IPS-18c (cell line): ENCODE results near the gene HES6.
"Not testable (repeated sequence)": the region's sequence is repeated elsewhere in the genome, so short reads cannot be mapped to it uniquely, and the experiment has no call there.

Experiments
- H3K4me3 ChIP-seq: 2 replicates; pipeline ENCODE4 v1.7.0; 2013; ENCODE audit warnings: low read depth, mild to moderate bottlenecking, low read length, moderate library complexity; ENCODE audit not compliant: insufficient read depth
- H3K9me3 ChIP-seq: one replicate; pipeline ENCODE4 v1.6.1; 2013; ENCODE audit warnings: mild to moderate bottlenecking, low read length, moderate library complexity; ENCODE audit not compliant: control insufficient read depth, insufficient read depth

Gene HES6

DNA sequence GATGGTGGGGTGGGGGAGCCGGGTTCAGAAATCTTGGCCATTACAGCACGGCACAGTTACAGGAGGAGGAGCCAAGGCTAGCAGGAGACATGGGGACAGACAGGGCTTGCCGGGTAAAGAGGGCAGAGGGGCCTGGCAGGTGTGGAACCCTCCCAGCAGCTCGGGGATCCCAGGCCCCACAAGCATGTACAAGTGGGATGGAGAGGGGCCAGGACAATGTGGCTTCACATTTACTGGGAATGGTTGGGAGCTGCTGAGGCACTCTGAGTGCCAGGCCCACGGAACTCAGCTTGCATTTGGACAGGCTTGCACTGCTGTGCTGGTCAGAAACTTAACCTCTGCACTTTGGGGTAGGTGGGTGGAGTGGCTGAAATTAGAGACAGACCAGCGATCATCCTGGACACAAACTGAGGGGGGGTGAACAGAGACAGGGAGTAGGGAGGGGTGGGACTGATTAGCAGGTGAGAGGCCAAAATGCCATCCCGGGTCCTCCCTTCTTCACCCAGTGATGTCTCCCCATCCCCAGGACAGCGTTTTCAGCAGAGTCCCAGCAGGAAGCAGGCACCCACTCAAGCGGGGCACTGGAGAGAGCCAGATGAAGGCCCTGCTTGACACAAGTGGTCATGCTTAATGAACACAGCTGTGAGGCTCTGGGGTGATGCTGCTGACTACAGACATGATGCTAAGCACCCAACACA, 38.9 kb upstream of the HES6 start:
- no peak overlapping the region for H3K4me3 ChIP-seq
- H3K9me3 ChIP-seq: no peaks in the 10 kb centered on the region

DNA sequence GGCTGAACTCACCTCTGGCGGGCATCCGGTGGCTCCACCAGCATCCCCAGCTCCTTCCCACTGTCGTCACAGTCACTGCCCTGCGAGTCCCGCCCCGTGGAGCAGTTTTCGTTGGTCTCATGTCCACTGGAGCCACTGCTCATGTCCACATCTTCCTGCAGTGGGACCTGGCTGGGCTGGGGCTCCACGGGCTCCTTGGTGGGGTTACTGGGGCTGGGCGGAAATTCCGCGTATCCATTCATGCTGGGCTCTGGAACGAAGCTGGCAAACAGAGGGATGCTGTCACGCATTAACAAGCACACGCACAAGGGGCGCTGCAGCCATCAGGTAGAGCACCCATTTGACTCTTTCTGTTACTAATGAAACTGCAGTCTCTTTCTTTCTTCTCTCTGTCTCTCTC, 37.9 kb upstream of the HES6 start:
- H3K4me3 ChIP-seq: no peak overlapping the region
- H3K9me3 ChIP-seq: no peaks in the 10 kb centered on the region

DNA sequence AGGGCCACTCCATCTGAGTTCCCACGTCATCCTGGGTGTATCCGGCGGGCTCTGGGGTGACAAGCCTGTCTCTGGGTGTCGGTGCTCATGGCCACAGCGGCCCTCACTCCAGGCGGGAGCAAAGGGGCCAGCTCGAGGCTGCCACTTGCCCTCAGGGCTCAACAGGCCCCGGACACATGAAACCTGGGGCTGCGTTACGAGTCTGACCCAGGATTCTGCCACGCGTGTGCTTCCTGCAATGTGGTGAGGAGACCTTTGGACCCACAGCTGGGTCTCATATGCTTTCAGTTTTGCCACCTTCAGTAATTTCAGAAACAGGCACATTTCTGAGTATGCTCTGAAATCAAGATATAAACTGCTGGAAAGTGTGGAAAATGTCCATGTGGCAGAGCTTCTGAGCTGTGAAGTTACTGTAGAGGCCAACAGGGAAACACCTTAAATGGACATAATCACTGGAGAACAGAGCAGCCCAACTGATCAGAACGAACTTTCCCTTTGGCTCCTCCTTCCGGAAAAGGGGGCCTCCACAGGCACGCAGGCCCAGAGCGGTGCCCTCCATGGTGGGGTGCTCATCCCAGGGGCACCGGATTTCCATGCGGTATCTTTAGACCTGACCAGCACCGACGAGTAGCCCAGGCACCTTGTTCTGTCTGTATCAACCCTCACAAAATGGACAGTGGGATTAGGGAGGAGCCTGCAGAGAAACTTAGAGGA, 34.5 kb upstream of the HES6 start:
- Histone ChIP-seq H3K9me3 (no peaks in the 10 kb centered on the region), H3K4me3 (no peak overlapping the region)

DNA sequence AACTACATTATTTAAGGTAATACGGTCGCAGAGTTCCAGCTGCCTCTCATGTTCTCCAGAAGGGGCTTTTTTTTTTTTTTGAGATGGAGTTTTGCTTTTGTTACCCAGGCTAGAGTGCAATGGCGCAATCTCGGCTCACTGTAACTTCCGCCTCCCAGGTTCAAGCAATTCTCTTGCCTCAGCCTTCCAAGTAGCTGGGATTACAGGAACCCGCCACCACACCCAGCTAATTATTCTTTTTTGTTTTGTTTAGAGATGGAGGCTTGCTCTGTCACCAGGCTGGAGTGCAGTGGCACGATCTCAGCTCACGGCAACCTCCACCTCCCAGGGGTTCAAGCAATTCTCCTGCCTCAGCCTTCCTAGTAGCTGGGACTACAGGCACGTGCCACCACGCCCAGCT, 33.6 kb upstream of the HES6 start:
- not testable (repeated sequence) for H3K4me3 ChIP-seq, H3K9me3 ChIP-seq

DNA sequence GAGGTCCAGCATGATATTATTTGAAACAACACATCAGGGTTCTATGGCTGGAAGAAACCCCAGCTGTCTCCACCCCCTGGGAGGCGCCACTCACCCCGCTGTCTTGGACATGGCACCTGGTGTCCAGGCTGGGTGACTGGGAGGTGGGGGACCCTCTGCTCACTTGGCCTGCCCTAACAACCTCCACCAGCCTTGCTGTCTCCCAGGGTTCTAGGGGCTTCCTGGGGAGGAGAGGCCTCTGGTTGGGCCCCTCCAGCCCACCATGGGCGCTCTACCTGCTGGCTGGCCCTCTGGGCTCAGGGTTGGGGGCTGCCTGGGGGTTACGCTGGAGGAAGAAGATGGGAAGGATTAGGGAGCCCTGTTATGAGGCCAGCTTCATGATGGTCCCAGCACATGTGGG, 32.3 kb upstream of the HES6 start:
- H3K9me3 ChIP-seq: no peaks in the 10 kb centered on the region

DNA sequence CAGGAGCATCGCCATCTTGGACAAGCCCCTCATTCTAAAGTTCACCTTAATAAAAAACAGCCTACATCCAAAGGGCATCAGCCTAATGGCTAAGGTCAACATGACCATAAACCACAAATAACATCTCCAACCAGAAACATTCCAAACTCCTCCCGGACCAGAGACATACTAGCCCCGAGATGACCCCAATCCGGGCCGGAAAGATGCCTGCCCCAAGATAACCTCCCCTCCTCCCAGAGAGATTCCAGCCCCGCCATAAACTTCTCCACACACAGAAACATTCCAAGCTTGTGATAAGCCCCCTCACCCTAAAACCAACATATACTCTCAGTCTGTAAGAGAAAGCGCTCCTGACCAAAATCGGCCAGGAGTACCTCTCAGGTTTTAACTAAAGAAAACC, 31.8 kb upstream of the HES6 start:
- not testable (repeated sequence) for H3K4me3 ChIP-seq, H3K9me3 ChIP-seq

More for the DNA sequence above, 32.3 kb upstream of the HES6 start:
- H3K4me3 ChIP-seq: no peak overlapping the region

DNA sequence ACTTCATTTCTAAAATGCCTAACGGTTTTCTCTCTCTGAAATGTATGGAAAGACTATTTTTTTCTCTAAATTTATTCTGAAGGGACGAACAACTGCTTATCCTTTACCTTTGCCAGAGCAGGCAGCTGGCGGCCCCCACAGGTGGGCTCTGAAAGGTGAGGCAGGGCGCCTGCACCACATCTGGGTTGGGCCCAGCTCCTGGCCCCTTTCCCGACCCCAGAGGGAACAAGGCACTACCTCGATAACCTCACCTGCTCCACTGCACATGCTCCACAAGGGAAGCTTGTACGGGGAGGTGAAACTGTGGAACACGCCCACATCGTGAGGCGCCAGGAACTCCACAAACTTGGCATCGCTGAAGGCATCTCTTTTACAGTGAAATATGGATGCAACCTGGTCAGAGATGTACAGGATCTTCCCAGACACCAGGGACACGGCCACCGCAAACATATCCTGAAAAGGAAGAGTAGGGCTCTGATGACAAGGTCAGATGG, 31.3 kb upstream of the HES6 start:
- Histone ChIP-seq H3K9me3 (no peaks in the 10 kb centered on the region), H3K4me3 (no peak overlapping the region)

DNA sequence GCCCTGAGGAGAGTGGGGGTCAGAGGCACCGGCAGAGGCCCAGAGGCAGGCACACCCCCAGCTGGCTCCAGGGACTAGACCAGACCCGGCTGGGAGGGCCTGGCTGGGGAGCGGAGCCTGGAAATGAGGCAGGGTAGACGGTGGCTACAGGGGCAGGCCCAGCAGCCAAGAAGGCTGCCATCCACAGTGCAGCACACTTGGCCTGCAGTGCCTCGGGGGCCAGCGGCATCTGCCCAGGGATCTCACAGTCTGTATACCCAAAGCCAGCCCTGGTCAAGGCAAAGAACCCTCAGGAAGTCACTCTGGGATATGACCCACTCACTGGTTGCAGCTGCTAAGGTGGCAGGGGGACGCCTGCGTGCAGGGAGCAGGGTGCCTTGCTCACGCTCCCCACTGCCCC, 30.8 kb upstream of the HES6 start:
- H3K4me3 ChIP-seq: no peak overlapping the region
- no peaks in the 10 kb centered on the region for H3K9me3 ChIP-seq

DNA sequence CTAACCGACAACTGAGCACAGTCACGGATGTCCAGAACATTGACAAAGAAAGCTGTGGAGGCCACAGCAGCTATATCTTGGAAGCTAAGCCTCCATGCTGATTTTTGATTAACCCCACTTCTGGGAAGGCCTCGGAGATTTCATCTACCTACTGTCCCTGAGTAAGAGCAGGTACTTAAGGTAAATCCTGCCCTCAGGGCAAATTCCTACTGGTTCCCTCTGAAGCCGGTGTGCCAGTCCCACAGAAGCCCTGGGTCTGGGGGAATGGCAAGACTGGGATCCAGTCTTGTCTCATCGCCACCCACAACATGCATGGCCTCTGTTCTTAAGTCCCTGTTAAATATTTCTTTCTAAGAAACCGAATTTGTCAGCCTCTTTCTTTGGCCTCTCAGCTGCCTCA, 29.9 kb upstream of the HES6 start:
- H3K4me3 ChIP-seq: no peak overlapping the region

DNA sequence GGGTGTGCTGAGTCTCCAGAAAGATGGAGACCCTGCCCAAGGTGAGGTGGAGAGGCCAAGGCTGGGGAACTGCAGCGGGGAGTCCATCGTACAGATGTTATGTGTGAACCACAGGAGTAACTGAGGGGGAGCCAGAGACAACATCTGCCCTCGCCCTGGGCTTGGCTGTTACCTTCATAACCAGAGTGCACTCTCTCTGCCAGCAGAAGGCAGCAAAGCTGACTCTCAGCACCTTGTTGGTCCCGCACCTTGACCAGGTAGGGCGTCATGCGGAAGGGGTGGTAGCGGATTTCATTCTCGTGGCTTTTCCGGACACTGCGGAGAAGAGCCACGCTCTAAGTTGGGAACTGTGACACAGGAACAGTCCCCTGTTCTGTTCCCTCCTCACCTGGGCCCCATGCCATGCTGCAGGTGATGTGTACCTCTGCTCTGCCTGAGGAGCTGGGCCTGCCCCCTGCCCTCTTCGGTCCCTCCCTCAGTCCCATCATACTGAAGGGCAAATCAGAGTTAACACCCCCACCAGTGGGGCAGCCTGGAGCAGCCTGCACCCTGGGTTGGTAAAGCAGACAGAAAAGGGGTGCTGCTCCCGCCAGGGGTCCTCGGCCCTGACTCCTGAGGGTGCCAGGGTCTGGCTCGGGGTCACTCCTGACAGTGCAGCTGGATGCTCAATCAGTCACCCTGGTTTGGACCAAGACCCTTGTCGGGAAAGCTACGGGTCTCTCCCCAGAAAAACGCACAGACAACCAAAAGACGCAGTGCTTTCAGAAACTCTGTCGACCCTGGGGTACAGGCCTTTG, 28.2 kb upstream of the HES6 start:
- Histone ChIP-seq H3K9me3 (no peaks in the 10 kb centered on the region), H3K4me3 (no peak overlapping the region)

More for the DNA sequence above, 29.9 kb upstream of the HES6 start:
- no peaks in the 10 kb centered on the region for H3K9me3 ChIP-seq

DNA sequence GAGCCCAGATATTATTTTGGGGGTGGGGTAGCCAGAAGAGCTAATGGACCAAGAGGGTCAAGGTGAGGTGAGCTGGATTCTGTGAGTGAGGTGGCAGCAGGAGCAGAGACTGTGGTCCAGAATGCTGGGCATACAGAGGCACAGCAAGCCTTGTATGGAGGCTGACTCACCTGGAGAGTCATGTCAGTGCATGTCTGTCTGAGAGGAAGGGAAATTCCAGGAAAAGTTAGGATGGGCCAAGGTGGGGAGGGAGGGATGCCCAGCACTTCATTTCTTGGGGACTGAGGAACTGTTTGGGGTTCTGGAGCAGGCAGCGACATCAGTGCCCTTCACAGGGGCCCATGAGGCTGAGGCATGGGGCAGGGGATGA, 27.5 kb upstream of the HES6 start:
- no peaks in the 10 kb centered on the region for H3K9me3 ChIP-seq
- H3K4me3 ChIP-seq: no peak overlapping the region

DNA sequence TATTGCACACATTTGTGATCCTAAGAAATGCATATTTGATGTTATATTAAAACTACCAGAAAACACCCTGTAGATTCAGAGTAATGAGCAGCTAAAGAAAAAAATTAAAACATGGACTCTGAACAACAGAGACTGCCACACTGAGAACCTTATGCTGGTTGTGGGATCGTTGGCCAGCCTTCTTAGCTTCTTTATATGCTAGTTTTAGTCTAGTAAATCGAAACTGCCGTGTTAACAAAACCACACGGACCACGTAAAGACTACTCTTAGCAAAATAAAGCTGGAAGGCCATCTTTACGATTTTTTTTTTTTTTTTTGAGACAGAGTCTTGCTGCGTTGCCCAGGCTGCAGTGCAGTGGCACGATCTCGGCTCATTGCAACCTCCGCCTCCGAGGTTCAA, 25.8 kb upstream of the HES6 start:
- no peaks in the 10 kb centered on the region for H3K9me3 ChIP-seq
- no peak overlapping the region for H3K4me3 ChIP-seq

DNA sequence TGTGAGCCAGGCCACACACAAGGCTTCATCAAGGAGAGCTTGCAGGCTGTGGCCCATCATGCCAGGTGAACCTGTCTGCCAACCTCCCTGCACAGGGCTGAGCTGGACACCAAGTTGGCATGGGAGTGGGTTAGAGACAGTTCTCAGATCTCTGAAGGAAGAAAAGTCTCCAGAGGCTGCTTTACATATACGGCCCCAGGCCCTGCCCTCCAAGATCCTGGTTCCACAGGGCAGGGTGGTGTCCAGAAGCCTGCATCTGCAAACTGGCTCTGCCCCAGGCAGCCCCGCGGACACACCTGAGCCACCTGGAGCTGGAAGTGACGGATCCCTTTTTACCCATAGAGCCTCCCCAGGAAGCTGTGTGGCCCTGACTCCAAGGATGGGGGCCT, 24.2 kb upstream of the HES6 start:
- Histone ChIP-seq H3K9me3 (no peaks in the 10 kb centered on the region), H3K4me3 (no peak overlapping the region)

DNA sequence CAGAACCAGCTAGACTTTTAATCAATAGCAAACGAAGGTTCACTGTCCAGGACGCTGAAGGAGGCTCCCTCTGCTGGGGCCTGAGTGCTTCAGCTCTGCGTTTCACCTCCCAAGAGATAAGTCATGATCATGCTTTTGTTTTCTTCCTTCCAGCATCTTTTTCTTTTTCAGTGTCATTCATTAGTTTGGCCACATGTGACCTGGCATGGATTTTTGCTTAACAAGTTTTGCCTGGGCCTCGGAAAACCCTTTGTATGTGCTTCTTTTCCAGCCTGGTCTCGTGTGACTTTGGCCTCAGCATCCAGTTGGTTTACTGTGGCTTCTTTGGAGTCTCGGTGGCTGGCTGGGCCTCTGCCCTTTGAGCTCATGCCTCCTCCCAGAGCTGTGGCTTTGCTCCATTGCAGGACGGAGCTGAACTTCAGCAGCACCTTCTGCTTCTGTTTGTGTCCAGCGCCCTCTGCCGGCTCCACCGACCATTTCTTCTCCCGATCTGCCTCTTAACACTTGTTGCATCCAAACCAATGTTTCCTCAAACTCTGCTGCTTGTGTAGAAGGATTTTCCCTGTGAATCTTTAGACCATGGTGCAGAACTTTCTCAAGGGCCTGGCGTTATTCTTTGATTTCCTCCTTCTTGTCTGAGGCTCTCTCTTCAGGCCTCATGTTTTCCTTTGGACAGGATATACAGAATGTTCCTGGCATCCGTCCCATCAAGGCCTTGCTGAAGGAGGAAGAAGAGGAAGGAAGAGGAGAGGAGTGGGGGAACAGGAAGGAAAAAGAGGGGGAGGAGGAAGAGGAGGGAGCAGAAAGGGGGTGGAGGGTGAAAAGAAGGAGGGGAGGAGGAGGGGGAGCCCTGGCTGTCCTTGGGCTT, 23.6 kb upstream of the HES6 start:
- Histone ChIP-seq H3K9me3 (no peaks in the 10 kb centered on the region), H3K4me3 (no peak overlapping the region)

DNA sequence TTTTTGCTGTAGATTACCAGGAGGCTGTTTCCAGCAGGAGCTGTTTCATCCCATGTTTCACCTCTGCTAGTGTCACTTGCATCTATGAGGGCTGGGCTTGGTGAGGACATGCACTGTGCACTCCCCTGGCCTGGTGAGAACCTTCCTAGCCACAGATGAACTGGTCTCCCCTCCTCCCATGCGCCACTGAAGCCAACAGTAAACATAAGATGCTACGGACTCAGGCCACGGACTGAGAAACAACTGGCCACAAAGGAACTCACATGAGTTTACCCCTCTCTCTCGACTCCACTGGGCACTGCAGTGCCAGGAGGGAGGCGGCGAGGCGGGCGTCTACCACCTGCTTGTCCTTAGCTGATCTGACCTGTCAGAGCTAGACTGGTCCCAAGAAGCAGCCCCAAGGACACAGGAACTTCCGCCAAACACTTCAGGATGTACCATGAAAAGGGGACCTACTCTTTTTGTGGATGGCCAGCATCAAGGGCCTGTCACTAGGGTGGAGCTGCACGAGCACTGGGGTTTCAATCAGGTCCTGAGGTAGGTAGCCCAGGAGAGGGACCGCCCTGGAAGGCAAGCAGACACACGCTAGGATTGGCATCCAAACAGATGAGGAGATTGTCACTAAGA, 22.8 kb upstream of the HES6 start:
- no peak overlapping the region for H3K4me3 ChIP-seq

DNA sequence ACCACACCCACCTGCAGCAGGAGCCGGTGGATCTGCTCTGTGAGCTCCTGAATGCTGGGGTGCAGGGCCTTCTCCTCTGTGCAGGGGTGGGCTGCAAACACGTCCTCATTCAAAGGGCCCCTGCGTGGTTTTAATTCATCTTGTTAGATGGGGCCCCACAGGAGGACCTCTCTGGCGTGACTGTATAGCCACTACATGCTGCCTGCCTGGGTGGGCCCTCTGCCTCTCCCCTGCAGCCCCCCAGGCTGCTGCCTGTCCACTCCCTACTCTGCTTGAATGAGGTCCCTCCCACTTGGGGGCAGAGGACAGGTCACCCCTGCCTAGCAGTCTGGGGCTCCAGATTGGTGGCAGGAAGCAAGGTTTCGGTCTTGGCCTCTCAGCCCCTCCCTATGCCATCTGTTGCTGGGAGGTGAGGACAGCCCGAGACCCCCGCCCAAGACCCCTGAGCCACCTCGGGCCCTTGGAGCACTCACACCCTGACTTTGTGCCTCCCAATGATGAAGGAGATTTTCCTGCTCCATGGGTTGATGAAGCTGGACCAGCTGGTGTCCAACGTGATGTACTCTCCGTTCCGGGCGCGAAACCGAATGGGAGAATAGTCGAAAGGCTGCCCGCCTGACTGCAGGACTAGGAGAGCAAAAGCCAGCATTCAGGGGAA, 22.0 kb upstream of the HES6 start:
- no peaks in the 10 kb centered on the region for H3K9me3 ChIP-seq
- H3K4me3 ChIP-seq: no peak overlapping the region

More for the DNA sequence above, 22.8 kb upstream of the HES6 start:
- H3K9me3 ChIP-seq: no peaks in the 10 kb centered on the region
